ENCODE results near the gene LCOR. TPM values are rescaled to one million over a fixed set of nuclear protein-coding genes. Genes with fewer than 3 reads are reported as not detected.

LCOR gene
- total and polyA plus RNA-seq, 2 of the 13 experiments (the other 11 are each of a cell fraction or from before 2014, with no cell fraction given): 12.4 to 23.7 TPM

- TF ChIP-seq SNAPC4 (CRISPR knock-in tag; IDR thresholded peaks at IDR 0.05): no peak
- no peak; the same call in 1 of the 2 replicates for TF ChIP-seq ZFP91 (CRISPR knock-in tag; IDR thresholded peaks at IDR 0.05; ENCODE audit: borderline replicate concordance)
- no peak for TF ChIP-seq SIX1 (CRISPR knock-in tag; IDR thresholded peaks at IDR 0.05; ENCODE audit: borderline replicate concordance)
- no peak for TF ChIP-seq BRCA1 (CRISPR knock-in tag; IDR thresholded peaks at IDR 0.05)
- no peak for TF ChIP-seq HNRNPL (IDR thresholded peaks at IDR 0.05; ENCODE audit: low read depth, low read length)
- TF ChIP-seq ZSCAN21 (CRISPR knock-in tag; IDR thresholded peaks at IDR 0.05; ENCODE audit: borderline replicate concordance): no peak; the same call in none of the 2 replicates
- TF ChIP-seq ZNF33A (CRISPR knock-in tag; IDR thresholded peaks at IDR 0.05; ENCODE audit: borderline replicate concordance): no peak
- TF ChIP-seq SMARCE1 (IDR thresholded peaks at IDR 0.05; ENCODE audit: borderline replicate concordance): no peak
- TF ChIP-seq NR2C2 (CRISPR knock-in tag; IDR thresholded peaks at IDR 0.05; ENCODE audit: borderline replicate concordance): peak; percentile 13; the same call in 1 of the 2 replicates
- no peak for TF ChIP-seq ZNF883 (CRISPR knock-in tag; IDR thresholded peaks at IDR 0.05; ENCODE audit: not compliant biosample characterization)
- TF ChIP-seq ARHGAP35 (CRISPR knock-in tag; IDR thresholded peaks at IDR 0.05; ENCODE audit: borderline replicate concordance): no peak
- no peak for TF ChIP-seq DZIP1 (CRISPR knock-in tag; IDR thresholded peaks at IDR 0.05)
- TF ChIP-seq ZNF354B (CRISPR knock-in tag; IDR thresholded peaks at IDR 0.05): no peak
- TF ChIP-seq ERF (CRISPR knock-in tag; IDR thresholded peaks at IDR 0.05): no peak
- TF ChIP-seq ZNF740 (CRISPR knock-in tag; IDR thresholded peaks at IDR 0.05): no peak
- TF ChIP-seq ZNF713 (CRISPR knock-in tag; IDR thresholded peaks at IDR 0.05): no peak
- 0 out of 2 replicates have a peak, but pooled peaks have one; percentile 3 for TF ChIP-seq ZNF441 (CRISPR knock-in tag; IDR thresholded peaks at IDR 0.05; ENCODE audit: borderline replicate concordance)
- TF ChIP-seq MTERF4 (CRISPR knock-in tag; IDR thresholded peaks at IDR 0.05): 0 out of 2 replicates have a peak, but pooled peaks have one; percentile 75
These were observed 672 bp downstream of the LCOR start (continued) for GRCh38 chr10:96832721-96833219.
